ENCODE data around the gene SNF8.
"Not testable (repeated sequence)": the region's sequence is repeated elsewhere in the genome, so short reads cannot be mapped to it uniquely, and the experiment has no call there.

The SNF8 gene

GRCh38 chr17:48944515-48945260 is at the start of gene SNF8:
SNF8 (minus strand) TSS chr17:48944842; CDS start chr17:48944734, 108 bp downstream.
- peak; percentile 54 for DNase-seq (ENCODE audit: low read depth)

GRCh38 chr17:48993951-48994350 is 49.3 kb upstream of the SNF8 start:
- DNase-seq (ENCODE audit: low read depth), result no peak

GRCh38 chr17:48993305-48993704 is 48.7 kb upstream of the SNF8 start:
- no peak for DNase-seq (ENCODE audit: low read depth)

- no peak for DNase-seq (ENCODE audit: low read depth)
Observed at GRCh38 chr17:48992444-48992843, 47.8 kb upstream of the SNF8 start.

GRCh38 chr17:48990882-48991357 is 46.3 kb upstream of the SNF8 start:
- DNase-seq (ENCODE audit: low read depth), result no peak

- DNase-seq (ENCODE audit: low read depth), result no peak
Observed at GRCh38 chr17:48989100-48989499, 44.5 kb upstream of the SNF8 start.

- DNase-seq (ENCODE audit: low read depth), result no peak
Observed at GRCh38 chr17:48985436-48986245, 41.0 kb upstream of the SNF8 start.

- no peak for DNase-seq (ENCODE audit: low read depth)
Observed at GRCh38 chr17:48981927-48982539, 37.4 kb upstream of the SNF8 start.

GRCh38 chr17:48973806-48974205 is 29.2 kb upstream of the SNF8 start:
- no peak for DNase-seq (ENCODE audit: low read depth)

- DNase-seq (ENCODE audit: low read depth), result no peak
Observed at GRCh38 chr17:48972749-48973097, 28.1 kb upstream of the SNF8 start.

GRCh38 chr17:48970865-48971687 is 26.4 kb upstream of the SNF8 start:
- no peak for DNase-seq (ENCODE audit: low read depth)

- no peak for DNase-seq (ENCODE audit: low read depth)
Observed at GRCh38 chr17:48970224-48970623, 25.6 kb upstream of the SNF8 start.

GRCh38 chr17:48961516-48962233 is 17.0 kb upstream of the SNF8 start:
- no peak for DNase-seq (ENCODE audit: low read depth)

GRCh38 chr17:48960834-48961515 is 16.3 kb upstream of the SNF8 start:
- no peak for DNase-seq (ENCODE audit: low read depth)

GRCh38 chr17:48954300-48954755 is 9.7 kb upstream of the SNF8 start:
- no peak for DNase-seq (ENCODE audit: low read depth)

GRCh38 chr17:48952904-48953303 is 8.3 kb upstream of the SNF8 start:
- DNase-seq (ENCODE audit: low read depth), result no peak

GRCh38 chr17:48951572-48951971 is 6.9 kb upstream of the SNF8 start:
- DNase-seq (ENCODE audit: low read depth), result no peak

- not testable (repeated sequence) for DNase-seq (ENCODE audit: low read depth)
Observed at GRCh38 chr17:48945261-48945651, 614 bp upstream of the SNF8 start.

GRCh38 chr17:48933035-48933434 is 11.6 kb downstream of the SNF8 start:
- no peak for DNase-seq (ENCODE audit: low read depth)

GRCh38 chr17:48930435-48930873 is 14.2 kb downstream of the SNF8 start:
- DNase-seq (ENCODE audit: low read depth), result no peak

- DNase-seq (ENCODE audit: low read depth), result no peak
Observed at GRCh38 chr17:48929812-48930165, 14.9 kb downstream of the SNF8 start.
